Neural cell (in vitro differentiated cells): Measurements from ENCODE around the gene RAB27B. TPM values are rescaled to one million over a fixed set of nuclear protein-coding genes. Genes with fewer than 3 reads are reported as not detected.

ENCODE experiments used
- H2AFZ ChIP-seq: fragments of 200-600, 300-800 bp; sonication (generic), shearing (Covaris generic); 2 replicates; pipeline ENCODE4 v1.6.0; 2014; ENCODE audit warnings: low read depth, mild to moderate bottlenecking, antibody characterized with exemption, low read length, moderate library complexity
- H3F3A ChIP-seq: fragments of 200-600 bp; shearing (Covaris generic); 2 replicates; pipeline ENCODE4 v1.6.1; 2016; ENCODE audit warnings: mild to moderate bottlenecking, moderate library complexity, mixed read lengths, antibody characterized with exemption, low read length; ENCODE audit not compliant: insufficient read depth, poor library complexity, severe bottlenecking
- H3K27ac ChIP-seq: fragments of 200-600, 300-800 bp; sonication (generic), shearing (Covaris generic); 2 replicates; pipeline ENCODE4 v1.5.1; 2014; ENCODE audit warnings: mild to moderate bottlenecking, low read length, moderate library complexity
- H3K27me3 ChIP-seq: fragments of 300-800, 200-600 bp; sonication (generic), shearing (Covaris generic); 2 replicates; pipeline ENCODE4 v1.6.0; 2014; ENCODE audit warnings: mild to moderate bottlenecking, low read depth, low read length, moderate library complexity; ENCODE audit not compliant: insufficient read depth
- H3K36me3 ChIP-seq: fragments of 300-800, 200-600 bp; sonication (generic), shearing (Covaris generic); 2 replicates; pipeline ENCODE4 v1.5.1; 2014; ENCODE audit warnings: mild to moderate bottlenecking, antibody characterized with exemption, low read length, moderate library complexity; ENCODE audit not compliant: insufficient read depth
- H3K4me2 ChIP-seq: fragments of 300-800, 200-600 bp; sonication (generic), shearing (Covaris generic); 2 replicates; pipeline ENCODE4 v1.6.0; 2014; ENCODE audit warnings: mild to moderate bottlenecking, low read length
- H3K4me3 ChIP-seq: fragments of 300-800, 200-600 bp; sonication (generic), shearing (Covaris generic); 2 replicates; pipeline ENCODE4 v1.5.1; 2014; ENCODE audit warnings: mild to moderate bottlenecking, low read length, moderate library complexity
- H3K79me2 ChIP-seq: fragments of 200-600 bp; shearing (Covaris generic); replicated peaks from 2 replicates; pipeline ENCODE4 v1.6.0; 2014; ENCODE audit warnings: mild to moderate bottlenecking, low read length, moderate library complexity; ENCODE audit not compliant: insufficient read depth
- H3K9ac ChIP-seq: fragments of 300-800, 200-600 bp; sonication (generic), shearing (Covaris generic); 2 replicates; pipeline ENCODE4 v1.6.1; 2016; ENCODE audit warnings: mild to moderate bottlenecking, low read length, mixed read lengths
- H3K9me2 ChIP-seq: fragments of 200-600 bp; shearing (Covaris generic); 2 replicates; pipeline ENCODE4 v1.6.1; 2016; ENCODE audit warnings: mild to moderate bottlenecking, low read length, mixed read lengths; ENCODE audit not compliant: insufficient read depth
- H3K9me3 ChIP-seq: fragments of 200-600, 300-800 bp; sonication (generic), shearing (Covaris generic); 2 replicates; pipeline ENCODE4 v1.6.1; 2016; ENCODE audit warnings: mild to moderate bottlenecking, mixed run types, low read length, moderate library complexity, mixed read lengths
- H4K20me1 ChIP-seq: fragments of 200-600 bp; shearing (Covaris generic); 2 replicates; pipeline ENCODE4 v1.6.1; 2016; ENCODE audit warnings: mild to moderate bottlenecking, mixed run types; ENCODE audit not compliant: insufficient read depth
- EP300 ChIP-seq: fragments of 450-650 bp; conservative IDR thresholded peaks from 2 replicates; pipeline ENCODE4 v1.6.1; 2014; ENCODE audit warnings: antibody characterized with exemption, mild to moderate bottlenecking, moderate library complexity; ENCODE audit not compliant: poor library complexity, severe bottlenecking
- EZH2 ChIP-seq: fragments of 200-600, 300-800 bp; shearing (Covaris generic), sonication (generic); IDR thresholded peaks from 2 replicates; pipeline ENCODE4 v1.6.1; 2014; ENCODE audit warnings: antibody characterized with exemption, low read length, borderline replicate concordance, mild to moderate bottlenecking; ENCODE audit not compliant: insufficient read depth, poor library complexity, severe bottlenecking
- MXI1 ChIP-seq: fragments of 450-650 bp; conservative IDR thresholded peaks from 2 replicates; pipeline ENCODE4 v1.6.1; 2014; ENCODE audit warnings: antibody characterized with exemption, mild to moderate bottlenecking; ENCODE audit not compliant: poor library complexity, severe bottlenecking
- POLR2AphosphoS5 ChIP-seq: IDR thresholded peaks from 2 replicates; pipeline ENCODE4 v1.6.1; 2012
- RAD21 ChIP-seq: fragments of 450-650 bp; conservative IDR thresholded peaks from 2 replicates; pipeline ENCODE4 v1.6.1; 2014; ENCODE audit warnings: antibody characterized with exemption, mild to moderate bottlenecking, moderate library complexity
- REST ChIP-seq: IDR thresholded peaks from 2 replicates; pipeline ENCODE4 v1.6.1; 2012; ENCODE audit warnings: borderline replicate concordance
- SMC3 ChIP-seq: fragments of 450-650 bp; conservative IDR thresholded peaks from 2 replicates; pipeline ENCODE4 v1.6.1; 2014; ENCODE audit warnings: antibody characterized with exemption, mild to moderate bottlenecking, moderate library complexity; ENCODE audit not compliant: poor library complexity
- TAF1 ChIP-seq: IDR thresholded peaks from 2 replicates; pipeline ENCODE4 v1.6.1; 2012; ENCODE audit warnings: low read depth
- polyA plus RNA-seq: library from polyadenylated mRNA; depleted of rRNA; stranded (reverse); fragments of >200 nt; gene quantifications from 2 replicates; pipeline ENCODE4 v1.2.3, GENCODE V29; 2014
- TF ChIP-seq, protein P1 (sequence below): fragments of 450-650 bp; IDR thresholded peaks from 2 replicates; pipeline ENCODE4 v1.5.1; 2014; ENCODE audit warnings: antibody characterized with exemption, mild to moderate bottlenecking, moderate library complexity; ENCODE audit not compliant: poor library complexity, severe bottlenecking

RAB27B gene
- polyA plus RNA-seq, 1 donor from 2014 or later = 37.3 TPM

- Histone ChIP-seq H3K9me3 (no peaks in the 10 kb centered on the region), H3K9ac (no peak overlapping the region), H3F3A (no peaks in the 10 kb centered on the region), H3K9me2 (no peaks in the 10 kb centered on the region), H3K4me3 (no peak overlapping the region), H3K4me2 (no peak overlapping the region), H2AFZ (no peak overlapping the region), H3K27ac (no peak overlapping the region), H3K27me3 (no peaks in the 10 kb centered on the region), H4K20me1 (no peaks in the 10 kb centered on the region), H3K79me2 (no peaks in the 10 kb centered on the region), H3K36me3 (no peaks in the 10 kb centered on the region)
- TF ChIP-seq REST (no peak), SMC3 (no peak), MXI1 (no peak), EP300 (no peak)
These were observed 27.9 kb downstream of the RAB27B start for GRCh38 chr18:54856105-54856646.

DNA sequence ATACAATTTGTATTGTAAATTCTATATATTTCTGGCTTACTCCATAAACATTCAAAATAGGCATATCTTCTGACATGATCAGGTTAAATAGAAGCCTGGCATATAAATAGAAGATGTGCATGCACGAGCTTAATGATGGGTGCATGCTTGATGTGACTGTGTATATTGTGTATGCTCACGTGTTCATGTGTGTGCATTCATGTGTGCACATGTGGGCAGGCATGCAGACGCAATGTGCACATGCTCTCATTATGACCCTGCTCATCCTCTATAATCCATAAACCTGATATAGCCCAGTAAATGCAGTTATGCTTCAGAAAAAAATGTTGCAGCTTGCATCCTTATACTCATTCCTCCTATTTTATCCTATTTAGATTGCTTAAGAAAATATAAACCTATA lies 29.2 kb downstream of the RAB27B start:
- no peak overlapping the region for H2AFZ ChIP-seq
- H3K9me3 ChIP-seq = no peaks in the 10 kb centered on the region
- no peaks in the 10 kb centered on the region for H4K20me1 ChIP-seq
- H3K27ac ChIP-seq = no peak overlapping the region
- H3K4me3 ChIP-seq = no peak overlapping the region
- H3F3A ChIP-seq = no peaks in the 10 kb centered on the region
- no peak overlapping the region for H3K4me2 ChIP-seq
- no peaks in the 10 kb centered on the region for H3K79me2 ChIP-seq
- no peaks in the 10 kb centered on the region for H3K36me3 ChIP-seq
- no peak for TF ChIP-seq MXI1
- TF ChIP-seq REST = no peak
- TF ChIP-seq SMC3 = no peak
- TF ChIP-seq EZH2 = no peak
- TF ChIP-seq TAF1 = no peak
- TF ChIP-seq EP300 = no peak
- no peak for TF ChIP-seq RAD21
- TF ChIP-seq, protein P1, sequence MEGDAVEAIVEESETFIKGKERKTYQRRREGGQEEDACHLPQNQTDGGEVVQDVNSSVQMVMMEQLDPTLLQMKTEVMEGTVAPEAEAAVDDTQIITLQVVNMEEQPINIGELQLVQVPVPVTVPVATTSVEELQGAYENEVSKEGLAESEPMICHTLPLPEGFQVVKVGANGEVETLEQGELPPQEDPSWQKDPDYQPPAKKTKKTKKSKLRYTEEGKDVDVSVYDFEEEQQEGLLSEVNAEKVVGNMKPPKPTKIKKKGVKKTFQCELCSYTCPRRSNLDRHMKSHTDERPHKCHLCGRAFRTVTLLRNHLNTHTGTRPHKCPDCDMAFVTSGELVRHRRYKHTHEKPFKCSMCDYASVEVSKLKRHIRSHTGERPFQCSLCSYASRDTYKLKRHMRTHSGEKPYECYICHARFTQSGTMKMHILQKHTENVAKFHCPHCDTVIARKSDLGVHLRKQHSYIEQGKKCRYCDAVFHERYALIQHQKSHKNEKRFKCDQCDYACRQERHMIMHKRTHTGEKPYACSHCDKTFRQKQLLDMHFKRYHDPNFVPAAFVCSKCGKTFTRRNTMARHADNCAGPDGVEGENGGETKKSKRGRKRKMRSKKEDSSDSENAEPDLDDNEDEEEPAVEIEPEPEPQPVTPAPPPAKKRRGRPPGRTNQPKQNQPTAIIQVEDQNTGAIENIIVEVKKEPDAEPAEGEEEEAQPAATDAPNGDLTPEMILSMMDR = no peak
- TF ChIP-seq POLR2AphosphoS5 = no peak
- no peaks in the 10 kb centered on the region for H3K27me3 ChIP-seq
- H3K9me2 ChIP-seq = no peaks in the 10 kb centered on the region
- no peak overlapping the region for H3K9ac ChIP-seq
